Kidney (tissue), 14 donors: Measurements from ENCODE around the gene RALBP1. TPM values are rescaled to one million over a fixed set of nuclear protein-coding genes. Genes with fewer than 3 reads are reported as not detected.
A peak's percentile ranks its signal among the peaks of the same experiment; 100 is the strongest.
"Not testable (repeated sequence)": the region's sequence is repeated elsewhere in the genome, so short reads cannot be mapped to it uniquely, and the experiment has no call there.

Source experiments
- DNase-seq, 5 donors: peaks; one replicate each; pipeline ENCODE4 v3.0.0-alpha.2; 2013 to 2020
- FAIRE-seq: peaks from 2 replicates; lab custom pipeline; 2012; peaks lifted over from hg19 to GRCh38; lab: Jason Lieb, UNC
- H3K27ac ChIP-seq, 2 donors: one replicate each; pipeline ENCODE4 v1.7.0; 2013; ENCODE audit warnings: low read depth in 2 of 2, low read length in 2 of 2, inconsistent platforms in 1 of 2
- H3K27me3 ChIP-seq: one replicate; pipeline ENCODE4 v1.7.1; 2013; ENCODE audit warnings: low read length, inconsistent platforms; ENCODE audit not compliant: control insufficient read depth, insufficient read depth
- H3K36me3 ChIP-seq, 3 donors: one replicate each; pipeline versions ENCODE4 v1.7.0 to v1.7.1; 2013; ENCODE audit warnings: low read length in 3 of 3, control low read depth in 1 of 3, inconsistent platforms in 1 of 3; ENCODE audit not compliant: insufficient read depth in 3 of 3, control insufficient read depth in 2 of 3
- H3K4me1 ChIP-seq, 3 donors: one replicate each; pipeline versions ENCODE4 v1.7.0 to v1.7.1; 2013; ENCODE audit warnings: low read length in 3 of 3, inconsistent platforms in 1 of 3, low read depth in 1 of 3; ENCODE audit not compliant: control insufficient read depth in 2 of 3, insufficient read depth in 2 of 3
- H3K4me3 ChIP-seq, 3 donors: one replicate each; pipeline versions ENCODE4 v1.7.0 to v1.8.1; 2013; ENCODE audit warnings: low read length in 3 of 3, control low read depth in 1 of 3, inconsistent platforms in 1 of 3
- H3K9ac ChIP-seq, 3 donors: one replicate each; pipeline versions ENCODE4 v1.7.0 to v1.7.1; 2013; ENCODE audit warnings: low read length in 3 of 3, control low read depth in 1 of 3, inconsistent platforms in 1 of 3
- H3K9me3 ChIP-seq, 3 donors: one replicate each; pipeline versions ENCODE4 v1.7.0 to v1.7.1; 2013; ENCODE audit warnings: low read length in 3 of 3, control low read depth in 1 of 3, inconsistent platforms in 1 of 3; ENCODE audit not compliant: control insufficient read depth in 2 of 3, insufficient read depth in 1 of 3
- CTCF ChIP-seq: IDR thresholded peaks from 3 replicates; pipeline ENCODE4 v1.5.1; 2012; ENCODE audit warnings: mild to moderate bottlenecking, moderate library complexity, borderline replicate concordance; ENCODE audit not compliant: insufficient read depth; ENCODE audit errors: extremely low read depth
- intact Hi-C: fragments of 100-400 bp; cut with DNase I; formaldehyde crosslinking; loops from one replicate; pipeline ENCODE4 v1.11.1; 2022
- polyA plus RNA-seq: library from polyadenylated mRNA; stranded (reverse); fragments of 350-450 nt; fragmentation: Illumina TruSeq; extraction: RNeasy Lipid Tissue Mini Kit (QIAGEN cat#74804); gene quantifications from one replicate; pipeline ENCODE4 v1.2.3, GENCODE V29; 2014; ENCODE audit warnings: low read depth, low replicate concordance; ENCODE audit not compliant: insufficient read depth
- total RNA-seq: library from RNA; stranded (reverse); fragmentation: NEBNext Ultra II Directional; extraction: Animal tissue kit (Norgen Biotek cat#: 25700); gene quantifications from one replicate; pipeline ENCODE4 v1.2.1, GENCODE V29; 2021
- donor health status: control.
- donor health status: control.
- donor health status: control.
- donor health status: control.
- donor health status: control.
- donor health status: DM: yes; HTN: yes; CAD: no.
- donor health status: Normal renal cell carcinoma (clear cell type).

RALBP1 gene
- total and polyA plus RNA-seq, 2 donors from 2014 or later, result 59.5 to 64.3 TPM

DNA sequence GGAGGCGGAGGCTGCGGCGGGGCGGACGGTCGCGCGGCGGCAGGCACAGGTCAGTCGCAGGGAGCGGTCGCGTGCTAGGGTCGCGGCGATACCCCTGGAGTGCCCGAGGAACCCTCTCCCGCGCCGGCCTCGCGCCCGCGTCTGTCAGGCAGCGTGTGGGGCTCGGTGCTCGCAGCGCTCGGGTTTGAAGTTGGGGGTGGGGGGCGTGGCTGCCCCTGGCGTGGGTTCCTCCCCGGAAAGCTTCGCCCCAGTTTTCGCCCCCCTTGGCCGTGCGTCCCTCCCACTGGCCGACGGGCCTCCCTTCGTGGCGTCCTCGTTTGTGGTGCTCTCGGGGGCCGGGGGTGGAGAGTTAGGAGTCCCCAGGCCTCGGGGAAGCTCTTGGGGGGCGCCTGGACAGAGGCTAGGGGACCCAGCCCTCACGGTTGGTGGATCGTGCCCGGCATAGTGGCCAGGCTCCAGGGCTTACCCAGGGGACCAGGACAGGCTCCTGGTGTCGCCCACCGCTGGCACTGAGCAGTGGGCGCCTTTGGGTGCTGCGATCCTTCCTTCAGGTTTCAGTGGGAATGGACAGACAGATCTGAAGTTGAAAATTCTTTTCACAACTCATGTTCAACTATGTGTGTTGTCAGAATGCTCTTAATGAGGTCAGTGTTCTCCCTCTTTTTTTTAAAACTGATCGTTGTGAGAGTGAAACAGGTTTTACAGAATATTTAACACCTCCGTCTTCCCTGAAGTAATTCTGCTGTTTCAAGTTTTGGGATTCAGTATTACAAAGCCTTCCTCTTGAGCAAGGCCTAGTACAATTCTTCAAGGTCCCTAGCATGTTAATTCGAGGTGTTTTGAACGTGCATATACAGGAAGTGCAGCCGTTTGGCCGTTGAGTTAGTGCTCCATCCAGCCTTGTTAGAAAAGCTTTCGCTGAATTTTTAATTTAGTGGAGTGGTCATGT lies 604 bp downstream of the RALBP1 start:
- DNase-seq (peak in 2 of 5 donors; percentile 60 to 73), FAIRE-seq (no peak)
- intact Hi-C loops, result no loop called here
- peaks cover 3 to 8% (median 4%) of the 10 kb centered on the region in 3 donors for H3K4me1 ChIP-seq
- peaks cover 0 to 5% (median 0%) of the 10 kb centered on the region in 3 donors for H3K36me3 ChIP-seq
- TF ChIP-seq CTCF, result no peak
- peak overlapping the region; percentile 76 to 93 (median 83) for H3K9ac ChIP-seq
- H3K27ac ChIP-seq, result peak overlapping the region; percentile 81 to 90
- H3K9me3 ChIP-seq, result no peaks in the 10 kb centered on the region
- H3K4me3 ChIP-seq, result peak overlapping the region; percentile 73 to 96 (median 75)
- no peaks in the 10 kb centered on the region for H3K27me3 ChIP-seq

DNA sequence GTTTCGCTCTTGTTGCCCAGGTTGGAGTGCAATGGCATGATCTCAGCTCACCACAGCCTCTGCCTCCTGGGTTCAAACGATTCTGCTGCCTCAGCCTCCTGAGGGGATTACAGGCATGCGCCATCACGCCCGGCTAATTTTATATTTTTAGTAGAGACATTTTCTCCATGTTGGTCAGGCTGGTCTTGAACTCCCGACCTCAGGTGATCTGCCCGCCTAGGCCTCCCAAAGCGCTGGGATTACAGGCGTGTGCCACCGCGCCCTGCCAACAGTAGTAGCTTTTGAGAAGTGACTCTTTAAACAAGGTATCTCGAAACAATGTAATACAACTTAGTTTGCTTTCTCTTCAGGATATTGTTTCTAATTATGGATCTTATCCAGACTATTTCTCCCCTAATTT lies 1.6 kb downstream of the RALBP1 start:
- FAIRE-seq, DNase-seq, H3K27me3 ChIP-seq, H3K27ac ChIP-seq, H3K9me3 ChIP-seq, H3K4me1 ChIP-seq, H3K36me3 ChIP-seq, intact Hi-C loops, H3K9ac ChIP-seq: not testable (repeated sequence)
- peak overlapping the region in 1 of 3 donors; percentile 7 for H3K4me3 ChIP-seq

- H3K27me3 ChIP-seq, result no peaks in the 10 kb centered on the region
Observed at GRCh38 chr18:9477509-9477908, 2.2 kb downstream of the RALBP1 start.

More at GRCh38 chr18:9477509-9477908, 2.2 kb downstream of the RALBP1 start:
- Histone ChIP-seq H3K36me3 (peaks cover 0 to 5% (median 0%) of the 10 kb centered on the region in 3 donors), H3K4me1 (peaks cover 3 to 8% (median 4%) of the 10 kb centered on the region in 3 donors), H3K27ac (no peak overlapping the region), H3K9me3 (no peaks in the 10 kb centered on the region), H3K4me3 (peak overlapping the region in 2 of 3 donors; percentile 7 to 18), H3K9ac (no peak overlapping the region)
- no peak for DNase-seq
- FAIRE-seq, result no peak
- intact Hi-C loops, result no loop called here
- TF ChIP-seq CTCF, result no peak
